AG10803 (cell line): ENCODE data around the gene CLDN16.

Experiments
- DNase-seq: peaks from one replicate; pipeline ENCODE4 v3.0.0; 2010; ENCODE audit warnings: low read depth
- H3K4me3 ChIP-seq: 2 replicates; pipeline ENCODE4 v1.5.1; 2011; ENCODE audit warnings: mild to moderate bottlenecking, low read length, control low read depth
- TF ChIP-seq, protein P1 (sequence below): conservative IDR thresholded peaks from 2 replicates; pipeline ENCODE4 v1.5.1; 2011; ENCODE audit warnings: mild to moderate bottlenecking, low read length, control low read depth, inconsistent platforms

Gene CLDN16

GRCh38 chr3:190346541-190346940 lies 41.4 kb upstream of the CLDN16 start:
- H3K4me3 ChIP-seq, result no peak overlapping the region
- TF ChIP-seq, protein P1, sequence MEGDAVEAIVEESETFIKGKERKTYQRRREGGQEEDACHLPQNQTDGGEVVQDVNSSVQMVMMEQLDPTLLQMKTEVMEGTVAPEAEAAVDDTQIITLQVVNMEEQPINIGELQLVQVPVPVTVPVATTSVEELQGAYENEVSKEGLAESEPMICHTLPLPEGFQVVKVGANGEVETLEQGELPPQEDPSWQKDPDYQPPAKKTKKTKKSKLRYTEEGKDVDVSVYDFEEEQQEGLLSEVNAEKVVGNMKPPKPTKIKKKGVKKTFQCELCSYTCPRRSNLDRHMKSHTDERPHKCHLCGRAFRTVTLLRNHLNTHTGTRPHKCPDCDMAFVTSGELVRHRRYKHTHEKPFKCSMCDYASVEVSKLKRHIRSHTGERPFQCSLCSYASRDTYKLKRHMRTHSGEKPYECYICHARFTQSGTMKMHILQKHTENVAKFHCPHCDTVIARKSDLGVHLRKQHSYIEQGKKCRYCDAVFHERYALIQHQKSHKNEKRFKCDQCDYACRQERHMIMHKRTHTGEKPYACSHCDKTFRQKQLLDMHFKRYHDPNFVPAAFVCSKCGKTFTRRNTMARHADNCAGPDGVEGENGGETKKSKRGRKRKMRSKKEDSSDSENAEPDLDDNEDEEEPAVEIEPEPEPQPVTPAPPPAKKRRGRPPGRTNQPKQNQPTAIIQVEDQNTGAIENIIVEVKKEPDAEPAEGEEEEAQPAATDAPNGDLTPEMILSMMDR, result no peak
- no peak for DNase-seq

GRCh38 chr3:190352861-190353457 lies 35.0 kb upstream of the CLDN16 start:
- TF ChIP-seq, protein P1, result no peak
- H3K4me3 ChIP-seq, result no peak overlapping the region
- DNase-seq, result no peak

DNA sequence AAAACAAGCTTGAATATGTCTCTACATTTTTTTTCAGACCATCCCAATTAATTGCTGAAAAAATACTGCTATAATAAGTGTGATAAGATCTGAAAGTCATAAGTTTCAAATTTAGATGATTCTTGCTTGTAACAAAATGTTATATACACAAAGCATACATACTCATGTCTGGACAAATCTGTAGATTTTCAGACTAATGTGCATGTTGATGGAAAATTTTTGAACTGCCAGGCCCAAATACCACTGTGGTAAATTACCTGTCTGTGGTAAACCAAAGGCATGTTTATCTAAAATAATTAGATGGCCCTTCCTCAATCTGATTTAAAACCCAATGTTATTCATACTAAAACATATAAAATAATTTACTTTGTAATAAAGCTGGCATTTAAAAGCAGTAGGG lies 31.7 kb upstream of the CLDN16 start:
- no peak for DNase-seq
- TF ChIP-seq, protein P1, result no peak
- no peak overlapping the region for H3K4me3 ChIP-seq

- TF ChIP-seq, protein P1, result no peak
Measured at GRCh38 chr3:190357468-190357867, 30.5 kb upstream of the CLDN16 start.

GRCh38 chr3:190359813-190360212 lies 28.1 kb upstream of the CLDN16 start:
- DNase-seq, result no peak
- H3K4me3 ChIP-seq, result no peak overlapping the region
- TF ChIP-seq, protein P1, result no peak

More at GRCh38 chr3:190357468-190357867, 30.5 kb upstream of the CLDN16 start:
- DNase-seq, result no peak
- no peak overlapping the region for H3K4me3 ChIP-seq

GRCh38 chr3:190360228-190360627 lies 27.7 kb upstream of the CLDN16 start:
- H3K4me3 ChIP-seq, result no peak overlapping the region
- DNase-seq, result no peak
- TF ChIP-seq, protein P1, result no peak

GRCh38 chr3:190361791-190362190 lies 26.2 kb upstream of the CLDN16 start:
- TF ChIP-seq, protein P1, result no peak
- DNase-seq, result no peak
- H3K4me3 ChIP-seq, result no peak overlapping the region
